Stimulated activated CD4-positive, alpha-beta T cell treated with anti-CD3 and anti-CD28 coated beads, TNF-alpha, amount 100 ng/mL, for 24 hours (primary cell): ENCODE measurements around the gene WFDC9.
"Not testable (repeated sequence)": the region's sequence is repeated elsewhere in the genome, so short reads cannot be mapped to it uniquely, and the experiment has no call there.

ENCODE experiments used
- DNase-seq, 3 experiments: peaks; one replicate each; pipeline ENCODE4 v3.0.0-alpha.2; 2020; ENCODE audit warnings: low read depth in 3 of 3

Gene WFDC9

GRCh38 chr20:45592574-45593189 is 38.4 kb downstream of the WFDC9 start:
- DNase-seq: no peak

- no peak for DNase-seq
These were observed 41.4 kb downstream of the WFDC9 start for GRCh38 chr20:45589725-45590124.

- no peak for DNase-seq
These were observed 42.3 kb downstream of the WFDC9 start for GRCh38 chr20:45588800-45589199.

- not testable (repeated sequence) for DNase-seq
These were observed 45.1 kb downstream of the WFDC9 start for GRCh38 chr20:45585986-45586385.

- DNase-seq: not testable (repeated sequence)
These were observed 46.8 kb downstream of the WFDC9 start for GRCh38 chr20:45584294-45584693.

- DNase-seq: no peak
These were observed 47.6 kb downstream of the WFDC9 start for GRCh38 chr20:45583502-45583901.

- DNase-seq: no peak
These were observed 49.4 kb downstream of the WFDC9 start for GRCh38 chr20:45581702-45582101.

- DNase-seq: no peak
These were observed 51.9 kb downstream of the WFDC9 start, which contains the start of gene WFDC8 for GRCh38 chr20:45579184-45579583. Gene WFDC8 (minus strand): TSS chr20:45579284. CDS start chr20:45579247, 37 bp downstream.

- DNase-seq: no peak
These were observed 52.9 kb downstream of the WFDC9 start for GRCh38 chr20:45578231-45578630.

- no peak for DNase-seq
These were observed 54.1 kb downstream of the WFDC9 start for GRCh38 chr20:45576995-45577394.

- no peak for DNase-seq
These were observed 55.2 kb downstream of the WFDC9 start for GRCh38 chr20:45575931-45576330.

- not testable (repeated sequence) for DNase-seq
These were observed 61.4 kb downstream of the WFDC9 start for GRCh38 chr20:45569650-45570049.

GRCh38 chr20:45564760-45565276 is 66.3 kb downstream of the WFDC9 start:
- no peak for DNase-seq
